ENCODE measurements around the gene MAP6. TPM values are rescaled to one million over a fixed set of nuclear protein-coding genes. Genes with fewer than 3 reads are reported as not detected.

The MAP6 gene
- total RNA-seq, 1 donor: 3.0 TPM

DNA sequence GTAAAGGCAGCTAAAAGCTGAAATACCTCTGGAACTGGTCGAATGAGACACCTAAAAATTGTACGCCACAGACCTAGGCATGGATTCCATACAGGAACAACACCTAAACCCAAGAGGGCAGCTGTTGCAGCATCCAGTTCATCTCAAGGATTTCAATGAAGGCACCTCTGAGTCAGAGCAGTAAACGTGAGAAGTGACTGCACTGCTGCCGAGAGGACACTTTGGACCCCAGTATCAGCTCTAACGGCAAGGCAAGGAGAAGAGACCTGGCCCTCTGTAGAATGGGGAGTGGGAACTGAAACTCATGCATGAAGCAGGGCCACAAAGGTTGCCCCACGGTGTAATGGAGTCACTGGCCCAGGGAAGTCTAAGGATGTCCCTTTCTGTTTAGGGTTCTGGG is 23.9 kb downstream of the MAP6 start:
- no peak for DNase-seq (ENCODE audit: low read depth)
- H3K4me3 ChIP-seq (ENCODE audit: low read depth, low read length): no peak overlapping the region
- TF ChIP-seq, protein P1, sequence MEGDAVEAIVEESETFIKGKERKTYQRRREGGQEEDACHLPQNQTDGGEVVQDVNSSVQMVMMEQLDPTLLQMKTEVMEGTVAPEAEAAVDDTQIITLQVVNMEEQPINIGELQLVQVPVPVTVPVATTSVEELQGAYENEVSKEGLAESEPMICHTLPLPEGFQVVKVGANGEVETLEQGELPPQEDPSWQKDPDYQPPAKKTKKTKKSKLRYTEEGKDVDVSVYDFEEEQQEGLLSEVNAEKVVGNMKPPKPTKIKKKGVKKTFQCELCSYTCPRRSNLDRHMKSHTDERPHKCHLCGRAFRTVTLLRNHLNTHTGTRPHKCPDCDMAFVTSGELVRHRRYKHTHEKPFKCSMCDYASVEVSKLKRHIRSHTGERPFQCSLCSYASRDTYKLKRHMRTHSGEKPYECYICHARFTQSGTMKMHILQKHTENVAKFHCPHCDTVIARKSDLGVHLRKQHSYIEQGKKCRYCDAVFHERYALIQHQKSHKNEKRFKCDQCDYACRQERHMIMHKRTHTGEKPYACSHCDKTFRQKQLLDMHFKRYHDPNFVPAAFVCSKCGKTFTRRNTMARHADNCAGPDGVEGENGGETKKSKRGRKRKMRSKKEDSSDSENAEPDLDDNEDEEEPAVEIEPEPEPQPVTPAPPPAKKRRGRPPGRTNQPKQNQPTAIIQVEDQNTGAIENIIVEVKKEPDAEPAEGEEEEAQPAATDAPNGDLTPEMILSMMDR (IDR thresholded peaks at IDR 0.05; ENCODE audit: insufficient read depth, low read depth, low read length): no peak

- no peak for DNase-seq (ENCODE audit: low read depth)
- TF ChIP-seq, protein P1 (IDR thresholded peaks at IDR 0.05; ENCODE audit: insufficient read depth, low read depth, low read length): no peak
- H3K4me3 ChIP-seq (ENCODE audit: low read depth, low read length): no peak overlapping the region
Measured at GRCh38 chr11:75644370-75644769, 24.5 kb downstream of the MAP6 start.

DNA sequence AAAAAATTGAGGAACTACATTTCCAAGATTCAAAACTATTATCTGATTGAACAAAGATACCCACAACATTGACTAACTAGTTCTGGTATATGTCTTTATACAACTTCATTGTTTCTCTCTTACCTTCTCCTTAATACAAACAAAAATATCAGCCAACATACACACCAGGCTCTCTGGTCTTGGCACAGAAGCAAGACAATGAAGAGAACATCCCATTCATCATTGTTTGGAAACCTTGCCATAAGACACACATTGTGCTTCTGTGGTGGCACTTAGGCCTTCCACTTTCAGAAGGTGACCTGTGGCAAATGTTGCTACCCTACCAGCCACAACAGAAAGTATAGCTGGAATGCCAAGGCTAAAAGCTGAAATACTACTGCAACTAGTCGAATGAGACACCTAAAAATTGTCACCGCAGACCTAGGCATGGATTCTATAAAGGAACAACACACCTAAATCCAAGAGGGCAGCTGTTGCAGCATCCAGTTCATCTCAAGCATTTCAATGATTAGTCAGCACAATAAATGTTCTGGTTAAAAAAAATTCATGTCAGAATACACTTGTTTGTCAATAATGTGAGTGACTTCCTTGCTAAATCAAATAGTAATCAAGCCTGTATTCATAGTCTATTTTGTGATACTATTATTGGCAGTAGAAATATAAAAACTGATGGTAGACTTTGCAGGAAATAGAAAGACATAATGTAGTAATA is 26.3 kb downstream of the MAP6 start:
- no peak overlapping the region for H3K4me3 ChIP-seq (ENCODE audit: low read depth, low read length)
- DNase-seq (ENCODE audit: low read depth): no peak
- TF ChIP-seq, protein P1 (IDR thresholded peaks at IDR 0.05; ENCODE audit: insufficient read depth, low read depth, low read length): no peak

- H3K4me3 ChIP-seq (ENCODE audit: low read depth, low read length): no peak overlapping the region
- DNase-seq (ENCODE audit: low read depth): peak; percentile 46
- TF ChIP-seq, protein P1 (IDR thresholded peaks at IDR 0.05; ENCODE audit: insufficient read depth, low read depth, low read length): no peak
Measured at GRCh38 chr11:75639762-75640181, 29.1 kb downstream of the MAP6 start.

- H3K4me3 ChIP-seq (ENCODE audit: low read depth, low read length): no peak overlapping the region
- TF ChIP-seq, protein P1 (IDR thresholded peaks at IDR 0.05; ENCODE audit: insufficient read depth, low read depth, low read length): no peak
- no peak for DNase-seq (ENCODE audit: low read depth)
Measured at GRCh38 chr11:75637998-75638397, 30.8 kb downstream of the MAP6 start.

- DNase-seq (ENCODE audit: low read depth): peak; percentile 28
- no peak overlapping the region for H3K4me3 ChIP-seq (ENCODE audit: low read depth, low read length)
- TF ChIP-seq, protein P1 (IDR thresholded peaks at IDR 0.05; ENCODE audit: insufficient read depth, low read depth, low read length): no peak
Measured at GRCh38 chr11:75635066-75635862, 33.6 kb downstream of the MAP6 start.

All from fibroblast of villous mesenchyme (primary cell).